ENCODE results near the gene ZNF292. TPM values are rescaled to one million over a fixed set of nuclear protein-coding genes. Genes with fewer than 3 reads are reported as not detected.
"Not testable (repeated sequence)": the region's sequence is repeated elsewhere in the genome, so short reads cannot be mapped to it uniquely, and the experiment has no call there.

The ZNF292 gene
- total RNA-seq, 1 donor = 39.4 TPM

- no peak overlapping the region for H3K4me2 ChIP-seq (ENCODE audit: insufficient read depth, low read length)
- no peak for TF ChIP-seq CTCF (IDR thresholded peaks at IDR 0.05; ENCODE audit: extremely low read depth, low read depth, low read length)
- no peak overlapping the region for H3K4me3 ChIP-seq (ENCODE audit: insufficient read depth, low read length)
- no peak for DNase-seq (ENCODE audit: insufficient read length, low spot score, missing footprints)
- H3K36me3 ChIP-seq (ENCODE audit: insufficient read depth, low read length) = no peaks in the 10 kb centered on the region
- H3K27ac ChIP-seq (ENCODE audit: low read depth, low read length) = no peak overlapping the region
- no peaks in the 10 kb centered on the region for H3K9me3 ChIP-seq (ENCODE audit: low read depth, low read length)
- peaks cover 52% of the 10 kb centered on the region for H4K20me1 ChIP-seq (ENCODE audit: insufficient read depth, low read length)
- H3K27me3 ChIP-seq (ENCODE audit: insufficient read depth, low read length) = no peaks in the 10 kb centered on the region
- H3K79me2 ChIP-seq (ENCODE audit: insufficient read depth, low read length) = peaks cover 80% of the 10 kb centered on the region
- no peak overlapping the region for H2AFZ ChIP-seq (ENCODE audit: low read length)
- H3K4me1 ChIP-seq (ENCODE audit: insufficient read depth, low read length) = peaks cover 15% of the 10 kb centered on the region
Measured at GRCh38 chr6:87184762-87185250, 29.4 kb downstream of the ZNF292 start.

GRCh38 chr6:87196275-87196842 lies 41.0 kb downstream of the ZNF292 start:
- Histone ChIP-seq H3K27ac (ENCODE audit: low read depth, low read length) (no peak overlapping the region), H3K9me3 (ENCODE audit: low read depth, low read length) (no peaks in the 10 kb centered on the region), H3K36me3 (ENCODE audit: insufficient read depth, low read length) (no peaks in the 10 kb centered on the region), H2AFZ (ENCODE audit: low read length) (no peak overlapping the region), H3K4me3 (ENCODE audit: insufficient read depth, low read length) (no peak overlapping the region), H3K4me2 (ENCODE audit: insufficient read depth, low read length) (no peak overlapping the region), H3K4me1 (ENCODE audit: insufficient read depth, low read length) (no peaks in the 10 kb centered on the region), H4K20me1 (ENCODE audit: insufficient read depth, low read length) (peaks cover 36% of the 10 kb centered on the region), H3K79me2 (ENCODE audit: insufficient read depth, low read length) (peaks cover 74% of the 10 kb centered on the region), H3K27me3 (ENCODE audit: insufficient read depth, low read length) (no peaks in the 10 kb centered on the region)
- no peak for DNase-seq (ENCODE audit: insufficient read length, low spot score, missing footprints)
- TF ChIP-seq CTCF (IDR thresholded peaks at IDR 0.05; ENCODE audit: extremely low read depth, low read depth, low read length) = no peak

GRCh38 chr6:87197547-87197946 lies 42.2 kb downstream of the ZNF292 start:
- peaks cover 73% of the 10 kb centered on the region for H3K79me2 ChIP-seq (ENCODE audit: insufficient read depth, low read length)
- H3K9me3 ChIP-seq (ENCODE audit: low read depth, low read length) = no peaks in the 10 kb centered on the region
- DNase-seq (ENCODE audit: insufficient read length, low spot score, missing footprints) = no peak
- peaks cover 31% of the 10 kb centered on the region for H4K20me1 ChIP-seq (ENCODE audit: insufficient read depth, low read length)
- H2AFZ ChIP-seq (ENCODE audit: low read length) = no peak overlapping the region
- H3K36me3 ChIP-seq (ENCODE audit: insufficient read depth, low read length) = no peaks in the 10 kb centered on the region
- no peak for TF ChIP-seq CTCF (IDR thresholded peaks at IDR 0.05; ENCODE audit: extremely low read depth, low read depth, low read length)
- no peaks in the 10 kb centered on the region for H3K27me3 ChIP-seq (ENCODE audit: insufficient read depth, low read length)
- no peaks in the 10 kb centered on the region for H3K4me1 ChIP-seq (ENCODE audit: insufficient read depth, low read length)
- H3K4me3 ChIP-seq (ENCODE audit: insufficient read depth, low read length) = no peak overlapping the region
- H3K27ac ChIP-seq (ENCODE audit: low read depth, low read length) = no peak overlapping the region
- H3K4me2 ChIP-seq (ENCODE audit: insufficient read depth, low read length) = no peak overlapping the region

GRCh38 chr6:87198022-87198810 lies 42.9 kb downstream of the ZNF292 start:
- not testable (repeated sequence) for H3K4me3 ChIP-seq (ENCODE audit: insufficient read depth, low read length); H2AFZ ChIP-seq (ENCODE audit: low read length); DNase-seq (ENCODE audit: insufficient read length, low spot score, missing footprints); H3K9me3 ChIP-seq (ENCODE audit: low read depth, low read length); H3K36me3 ChIP-seq (ENCODE audit: insufficient read depth, low read length); H3K27me3 ChIP-seq (ENCODE audit: insufficient read depth, low read length); H3K27ac ChIP-seq (ENCODE audit: low read depth, low read length); H3K4me2 ChIP-seq (ENCODE audit: insufficient read depth, low read length); H3K4me1 ChIP-seq (ENCODE audit: insufficient read depth, low read length)
- peaks cover 69% of the 10 kb centered on the region for H3K79me2 ChIP-seq (ENCODE audit: insufficient read depth, low read length)
- H4K20me1 ChIP-seq (ENCODE audit: insufficient read depth, low read length) = peaks cover 30% of the 10 kb centered on the region
